NCI-H510A (cell line): ENCODE measurements around the gene R3HDM2.
"Not testable (repeated sequence)": the region's sequence is repeated elsewhere in the genome, so short reads cannot be mapped to it uniquely, and the experiment has no call there.

Experiments
- DNase-seq: peaks from one replicate; lab custom pipeline; 2025; lab: John Stamatoyannopoulos, UW

The R3HDM2 gene

GRCh38 chr12:57329219-57329618, 101.6 kb downstream of the R3HDM2 start:
- no peak for DNase-seq

GRCh38 chr12:57325395-57325794, 105.4 kb downstream of the R3HDM2 start:
- no peak for DNase-seq

- DNase-seq = no peak
Measured at GRCh38 chr12:57323416-57323815, 107.4 kb downstream of the R3HDM2 start.

- no peak for DNase-seq
Measured at GRCh38 chr12:57320639-57321038, 110.2 kb downstream of the R3HDM2 start.

- DNase-seq = no peak
Measured at GRCh38 chr12:57319678-57320469, 111.0 kb downstream of the R3HDM2 start.

- DNase-seq = no peak
Measured at GRCh38 chr12:57315681-57316080, 115.2 kb downstream of the R3HDM2 start.

- not testable (repeated sequence) for DNase-seq
Measured at GRCh38 chr12:57312287-57312686, 118.6 kb downstream of the R3HDM2 start.

GRCh38 chr12:57309420-57309819, 121.4 kb downstream of the R3HDM2 start:
- no peak for DNase-seq

GRCh38 chr12:57300961-57301584, 129.8 kb downstream of the R3HDM2 start:
- no peak for DNase-seq

- peak; percentile 42 for DNase-seq
Measured at GRCh38 chr12:57299514-57300016, 131.3 kb downstream of the R3HDM2 start.

GRCh38 chr12:57296291-57296690, 134.6 kb downstream of the R3HDM2 start:
- DNase-seq = no peak

GRCh38 chr12:57282073-57282472, 148.8 kb downstream of the R3HDM2 start:
- not testable (repeated sequence) for DNase-seq

- peak; percentile 22 for DNase-seq
Measured at GRCh38 chr12:57280211-57281062, 150.4 kb downstream of the R3HDM2 start.

- no peak for DNase-seq
Measured at GRCh38 chr12:57278465-57279381, 152.1 kb downstream of the R3HDM2 start.

- no peak for DNase-seq
Measured at GRCh38 chr12:57276935-57277563, 153.8 kb downstream of the R3HDM2 start.

GRCh38 chr12:57276233-57276632, 154.6 kb downstream of the R3HDM2 start:
- DNase-seq = not testable (repeated sequence)

GRCh38 chr12:57273516-57273915, 157.3 kb downstream of the R3HDM2 start:
- DNase-seq = no peak

GRCh38 chr12:57272337-57273151, 158.3 kb downstream of the R3HDM2 start:
- DNase-seq = no peak

- no peak for DNase-seq
Measured at GRCh38 chr12:57270966-57271470, 159.8 kb downstream of the R3HDM2 start.

- no peak for DNase-seq
Measured at GRCh38 chr12:57268264-57268663, 162.6 kb downstream of the R3HDM2 start.
